M059J (cell line): Measurements from ENCODE around the gene FOXQ1. TPM values are rescaled to one million over a fixed set of nuclear protein-coding genes. Genes with fewer than 3 reads are reported as not detected.

ENCODE experiments used
- DNase-seq: peaks from one replicate; pipeline ENCODE4 v3.0.0-alpha.2; 2012; ENCODE audit warnings: low read depth
- total RNA-seq: library from RNA; depleted of rRNA; stranded (reverse); fragments of >200 nt; shearing (Covaris generic); gene quantifications from 2 replicates; pipeline ENCODE4 v1.2.3, GENCODE V29; 2014; rRNA removed

FOXQ1 gene
- total RNA-seq, 1 experiment from 2014 or later: not detected

- no peak for DNase-seq
These were observed 50.7 kb downstream of the FOXQ1 start for GRCh38 chr6:1362643-1363042.

GRCh38 chr6:1363298-1363697, 51.4 kb downstream of the FOXQ1 start:
- no peak for DNase-seq

- DNase-seq: no peak
These were observed 52.1 kb downstream of the FOXQ1 start for GRCh38 chr6:1363729-1364572.

Other genes starting within 250 kb of the FOXQ1 start
- 2.7 and 4.1 TPM in 2 replicates for gene FOXF2, start 77.5 kb downstream of the FOXQ1 start, total RNA-seq